ENCODE results near the gene TXNRD2.
"Not testable (repeated sequence)": the region's sequence is repeated elsewhere in the genome, so short reads cannot be mapped to it uniquely, and the experiment has no call there.

The TXNRD2 gene

GRCh38 chr22:19841641-19842392 lies 99.8 kb downstream of the TXNRD2 start:
- DNase-seq, result no peak

GRCh38 chr22:19840955-19841640 lies 100.5 kb downstream of the TXNRD2 start:
- DNase-seq, result no peak

- no peak for DNase-seq
Measured at GRCh38 chr22:19840059-19840458, 101.6 kb downstream of the TXNRD2 start.

- DNase-seq, result no peak
Measured at GRCh38 chr22:19837915-19838314, 103.7 kb downstream of the TXNRD2 start.

GRCh38 chr22:19836512-19836911 lies 105.1 kb downstream of the TXNRD2 start:
- DNase-seq, result no peak

- no peak for DNase-seq
Measured at GRCh38 chr22:19834599-19834998, 107.0 kb downstream of the TXNRD2 start.

GRCh38 chr22:19833327-19833726 lies 108.3 kb downstream of the TXNRD2 start:
- not testable (repeated sequence) for DNase-seq

- no peak for DNase-seq
Measured at GRCh38 chr22:19832476-19833108, 109.0 kb downstream of the TXNRD2 start.

- DNase-seq, result not testable (repeated sequence)
Measured at GRCh38 chr22:19831979-19832378, 109.6 kb downstream of the TXNRD2 start.

- DNase-seq, result no peak
Measured at GRCh38 chr22:19831016-19831415, 110.6 kb downstream of the TXNRD2 start.

- no peak for DNase-seq
Measured at GRCh38 chr22:19828035-19828401, 113.6 kb downstream of the TXNRD2 start.

GRCh38 chr22:19827341-19828034 lies 114.1 kb downstream of the TXNRD2 start:
- DNase-seq, result no peak

GRCh38 chr22:19826619-19826950 lies 115.0 kb downstream of the TXNRD2 start:
- no peak for DNase-seq

GRCh38 chr22:19825904-19826618 lies 115.6 kb downstream of the TXNRD2 start:
- no peak for DNase-seq
